ENCODE measurements around the gene FRK. TPM values are rescaled to one million over a fixed set of nuclear protein-coding genes. Genes with fewer than 3 reads are reported as not detected.
"Not testable (repeated sequence)": the region's sequence is repeated elsewhere in the genome, so short reads cannot be mapped to it uniquely, and the experiment has no call there.

The FRK gene
- total and polyA plus RNA-seq, 8 donors, result 3.1 to 16.1 (median 4.5) TPM

DNA sequence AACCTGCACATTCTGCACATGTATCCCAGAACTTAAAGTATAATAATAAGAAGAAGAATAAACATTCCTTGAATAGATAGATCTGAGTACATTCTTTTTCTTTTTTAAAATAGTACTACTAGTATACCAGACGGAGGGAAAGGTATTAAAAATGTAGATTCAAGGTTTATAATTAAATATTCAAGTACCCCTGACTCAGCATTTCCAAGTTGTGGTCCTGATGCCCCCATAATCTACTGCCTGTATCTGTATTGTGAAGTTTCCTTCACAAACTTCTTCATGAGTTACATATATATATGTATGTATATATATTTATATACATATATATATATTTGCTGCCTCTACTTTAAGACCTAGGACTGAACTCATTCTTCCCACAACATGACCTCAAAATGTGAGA lies 14.0 kb downstream of the FRK start:
- H3K27me3 ChIP-seq, result no peaks in the 10 kb centered on the region
- intact Hi-C loops (cut with DNase I), result no loop called here

DNA sequence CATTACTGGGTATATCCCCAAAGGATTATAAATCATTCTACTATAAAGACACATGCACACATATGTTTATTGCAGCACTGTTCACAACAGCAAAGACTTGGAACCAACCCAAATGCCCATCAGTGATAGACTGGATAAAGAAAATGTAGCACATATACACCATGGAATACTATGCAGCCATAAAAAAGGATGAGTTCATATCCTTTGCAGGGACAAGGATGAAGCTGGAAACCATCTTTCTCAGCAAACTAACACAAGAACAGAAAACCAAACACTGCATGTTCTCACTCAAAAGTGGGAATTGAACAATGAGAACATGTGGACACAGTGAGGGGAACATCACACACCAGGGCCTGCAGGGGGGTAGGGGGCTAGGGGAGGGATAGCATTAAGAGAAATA lies 14.4 kb downstream of the FRK start:
- H3K4me3 ChIP-seq; H3K27ac ChIP-seq; H3K36me3 ChIP-seq; H3K4me1 ChIP-seq; H3K27me3 ChIP-seq; H3K9me3 ChIP-seq; DNase-seq; ATAC-seq; intact Hi-C loops (cut with DNase I): not testable (repeated sequence)

More for the DNA sequence above, 14.0 kb downstream of the FRK start:
- peaks cover 0 to 3% of the 10 kb centered on the region in 2 donors for H3K9me3 ChIP-seq
- H3K4me1 ChIP-seq, result no peaks in the 10 kb centered on the region
- TF ChIP-seq, protein P1, sequence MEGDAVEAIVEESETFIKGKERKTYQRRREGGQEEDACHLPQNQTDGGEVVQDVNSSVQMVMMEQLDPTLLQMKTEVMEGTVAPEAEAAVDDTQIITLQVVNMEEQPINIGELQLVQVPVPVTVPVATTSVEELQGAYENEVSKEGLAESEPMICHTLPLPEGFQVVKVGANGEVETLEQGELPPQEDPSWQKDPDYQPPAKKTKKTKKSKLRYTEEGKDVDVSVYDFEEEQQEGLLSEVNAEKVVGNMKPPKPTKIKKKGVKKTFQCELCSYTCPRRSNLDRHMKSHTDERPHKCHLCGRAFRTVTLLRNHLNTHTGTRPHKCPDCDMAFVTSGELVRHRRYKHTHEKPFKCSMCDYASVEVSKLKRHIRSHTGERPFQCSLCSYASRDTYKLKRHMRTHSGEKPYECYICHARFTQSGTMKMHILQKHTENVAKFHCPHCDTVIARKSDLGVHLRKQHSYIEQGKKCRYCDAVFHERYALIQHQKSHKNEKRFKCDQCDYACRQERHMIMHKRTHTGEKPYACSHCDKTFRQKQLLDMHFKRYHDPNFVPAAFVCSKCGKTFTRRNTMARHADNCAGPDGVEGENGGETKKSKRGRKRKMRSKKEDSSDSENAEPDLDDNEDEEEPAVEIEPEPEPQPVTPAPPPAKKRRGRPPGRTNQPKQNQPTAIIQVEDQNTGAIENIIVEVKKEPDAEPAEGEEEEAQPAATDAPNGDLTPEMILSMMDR (IDR thresholded peaks at IDR 0.05), result no peak
- H3K4me3 ChIP-seq, result no peak overlapping the region
- H3K27ac ChIP-seq, result no peak overlapping the region
- DNase-seq, result no peak
- H3K36me3 ChIP-seq, result no peaks in the 10 kb centered on the region
- ATAC-seq, result no peak

DNA sequence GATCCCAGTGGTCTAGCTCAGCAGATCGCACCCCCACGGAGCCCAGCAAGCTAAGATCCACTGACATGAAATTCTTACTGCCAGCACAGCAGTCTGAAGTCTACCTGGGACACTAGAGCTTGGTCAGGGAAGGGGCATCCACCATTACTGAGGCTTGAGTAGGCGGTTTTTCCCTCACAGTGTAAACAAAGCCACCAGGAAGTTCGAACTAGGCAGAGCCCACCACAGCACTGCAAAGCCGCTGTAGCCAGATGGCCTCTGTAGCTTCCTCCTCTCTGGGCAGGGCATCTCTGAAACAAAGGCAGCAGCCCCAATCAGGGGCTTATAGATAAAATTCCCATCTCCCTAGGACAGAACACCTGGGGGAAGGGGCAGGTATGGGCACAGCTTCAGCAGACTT lies 18.8 kb downstream of the FRK start:
- H3K27ac ChIP-seq, result no peak overlapping the region
- TF ChIP-seq, protein P1 (IDR thresholded peaks at IDR 0.05), result no peak
- H3K4me1 ChIP-seq, result no peaks in the 10 kb centered on the region
- intact Hi-C loops (cut with DNase I), result no loop called here
- H3K9me3 ChIP-seq, result peaks cover 0 to 3% of the 10 kb centered on the region in 2 donors
- ATAC-seq (no peak), DNase-seq (peak in 1 of 4 donors; percentile 8)
- H3K36me3 ChIP-seq, result no peaks in the 10 kb centered on the region
- no peak overlapping the region for H3K4me3 ChIP-seq
- H3K27me3 ChIP-seq, result no peaks in the 10 kb centered on the region

DNA sequence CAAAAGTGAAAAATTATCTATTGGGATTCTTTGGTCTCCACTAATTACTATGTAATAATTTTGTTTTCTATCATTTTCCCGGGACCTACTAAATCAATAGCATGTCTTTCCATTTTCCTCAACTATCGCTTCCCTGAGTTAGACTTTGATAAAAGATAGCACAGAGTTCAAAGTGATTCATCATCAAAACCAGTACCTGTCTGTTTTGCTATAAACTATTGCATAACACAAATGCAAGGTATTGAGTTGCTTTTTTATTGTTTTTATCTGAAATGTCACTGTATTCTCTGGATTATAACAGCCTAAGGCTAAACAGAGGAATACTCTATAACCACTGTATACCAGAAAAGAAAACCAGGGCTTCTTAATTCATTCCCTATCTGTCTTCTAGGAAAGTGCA lies 19.7 kb downstream of the FRK start:
- no peak overlapping the region for H3K27ac ChIP-seq
- no peaks in the 10 kb centered on the region for H3K27me3 ChIP-seq
- ATAC-seq (no peak), DNase-seq (no peak)
- no peaks in the 10 kb centered on the region for H3K9me3 ChIP-seq
- H3K4me3 ChIP-seq, result no peak overlapping the region
- no peaks in the 10 kb centered on the region for H3K36me3 ChIP-seq
- intact Hi-C loops (cut with DNase I), result no loop called here
- H3K4me1 ChIP-seq, result no peaks in the 10 kb centered on the region
- TF ChIP-seq, protein P1 (IDR thresholded peaks at IDR 0.05), result no peak

DNA sequence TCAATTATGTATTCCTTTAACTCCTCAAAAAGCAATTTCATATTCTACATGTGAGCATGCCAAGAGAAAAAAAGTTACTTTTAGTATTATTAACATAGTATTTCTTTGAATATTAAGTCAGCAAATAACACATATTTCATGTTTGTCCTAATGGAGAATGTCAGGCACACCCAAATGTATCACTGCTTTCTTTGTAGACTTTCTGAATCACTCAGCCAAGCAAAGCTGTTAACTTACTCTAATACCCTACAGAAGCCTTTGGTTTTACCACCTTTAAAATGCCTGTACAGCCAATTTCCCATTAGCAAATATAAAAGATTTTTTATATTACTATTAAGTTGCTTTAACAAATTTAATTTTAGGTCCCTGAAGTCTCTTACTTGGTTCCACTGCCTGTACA lies 23.8 kb downstream of the FRK start:
- no peak overlapping the region for H3K27ac ChIP-seq
- intact Hi-C loops (cut with DNase I), result no loop called here
- no peaks in the 10 kb centered on the region for H3K9me3 ChIP-seq
- ATAC-seq (peak; percentile 64), DNase-seq (no peak)
- TF ChIP-seq, protein P1 (IDR thresholded peaks at IDR 0.05), result no peak
- H3K27me3 ChIP-seq, result no peaks in the 10 kb centered on the region
- no peaks in the 10 kb centered on the region for H3K36me3 ChIP-seq
- H3K4me3 ChIP-seq, result no peak overlapping the region
- H3K4me1 ChIP-seq, result no peaks in the 10 kb centered on the region

DNA sequence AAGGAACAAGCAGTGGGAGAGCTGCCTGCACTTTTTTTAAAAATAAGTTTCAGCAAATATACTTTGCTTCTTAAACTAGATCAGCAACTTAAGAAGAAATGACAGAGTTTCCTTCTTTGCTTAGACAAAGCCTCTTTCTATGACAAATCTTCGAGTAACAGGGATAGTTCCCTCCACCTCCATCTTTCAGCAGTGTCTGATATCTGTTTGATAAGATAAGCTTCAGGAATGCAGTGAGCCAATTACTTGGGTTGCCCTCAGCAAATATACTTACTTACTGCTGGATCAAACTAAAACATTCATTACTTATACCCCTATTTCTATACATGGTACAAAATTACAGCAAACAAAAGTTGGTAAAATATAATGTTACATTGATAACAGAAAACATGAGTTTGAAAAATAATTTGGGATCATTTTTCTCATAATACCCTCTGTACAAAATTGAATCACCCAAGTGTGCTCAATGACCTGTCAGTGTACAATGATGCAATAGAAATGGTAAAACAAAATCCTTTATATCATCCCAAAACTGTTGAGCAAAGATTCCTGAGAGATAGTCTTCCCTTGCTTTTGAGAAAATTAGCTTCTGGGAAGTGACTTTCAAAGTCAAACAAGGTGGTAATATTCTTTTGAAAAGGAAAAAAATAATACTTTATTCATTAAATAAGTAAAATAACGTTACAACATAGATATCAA lies 24.5 kb downstream of the FRK start:
- TF ChIP-seq, protein P1 (IDR thresholded peaks at IDR 0.05), result no peak
- Histone ChIP-seq H3K27me3 (no peaks in the 10 kb centered on the region), H3K4me3 (no peak overlapping the region), H3K27ac (peak overlapping the region; percentile 10 to 50), H3K4me1 (no peaks in the 10 kb centered on the region), H3K9me3 (no peaks in the 10 kb centered on the region), H3K36me3 (no peaks in the 10 kb centered on the region)
- DNase-seq, result no peak
- intact Hi-C loops (cut with DNase I), result no loop called here
- peak; percentile 30 for ATAC-seq

Data from left lung (tissue), 10 donors.